Mesenchymal stem cell (in vitro differentiated cells and primary cell): Measurements from ENCODE around the gene PABPC1L.

Experiments
- DNase-seq: peaks from one replicate; pipeline ENCODE4 v3.0.0-alpha.2; 2013
- H2AFZ ChIP-seq: one replicate; pipeline ENCODE4 v1.6.1; 2013; ENCODE audit warnings: low read depth, mild to moderate bottlenecking, control low read depth, inconsistent platforms, low read length, moderate library complexity
- H2AK5ac ChIP-seq: 2 replicates; pipeline ENCODE4 v1.6.1; 2013; ENCODE audit warnings: low read length, moderate library complexity, mild to moderate bottlenecking, inconsistent platforms; ENCODE audit not compliant: severe bottlenecking
- H2BK120ac ChIP-seq: one replicate; pipeline ENCODE4 v1.6.1; 2013; ENCODE audit warnings: low read depth, mild to moderate bottlenecking, inconsistent platforms, low read length, moderate library complexity
- H2BK12ac ChIP-seq, 2 experiments: one replicate each; pipeline ENCODE4 v1.6.1; 2013; ENCODE audit warnings: inconsistent platforms in 2 of 2, low read length in 2 of 2, mild to moderate bottlenecking in 2 of 2, moderate library complexity in 2 of 2, control low read depth in 1 of 2
- H2BK15ac ChIP-seq: one replicate; pipeline ENCODE4 v1.6.1; 2013; ENCODE audit warnings: mild to moderate bottlenecking, low read depth, inconsistent platforms; ENCODE audit not compliant: poor library complexity, severe bottlenecking
- H2BK5ac ChIP-seq: 2 replicates; pipeline ENCODE4 v1.6.1; 2013; ENCODE audit warnings: low read depth, mild to moderate bottlenecking, low read length, control low read depth, inconsistent platforms; ENCODE audit not compliant: poor library complexity, severe bottlenecking
- H3K14ac ChIP-seq, 2 experiments: one replicate each; pipeline ENCODE4 v1.6.1; 2013; ENCODE audit warnings: inconsistent platforms in 2 of 2, low read length in 2 of 2, control low read depth in 1 of 2, mild to moderate bottlenecking in 1 of 2, moderate library complexity in 1 of 2
- H3K18ac ChIP-seq, 2 experiments: one replicate each; pipeline ENCODE4 v1.6.1; 2013; ENCODE audit warnings: inconsistent platforms in 2 of 2, low read length in 2 of 2, control low read depth in 1 of 2, low read depth in 1 of 2, mild to moderate bottlenecking in 1 of 2
- H3K23ac ChIP-seq, 2 experiments: one replicate each; pipeline ENCODE4 v1.6.1; 2013; ENCODE audit warnings: inconsistent platforms in 2 of 2, low read length in 2 of 2, mild to moderate bottlenecking in 2 of 2, moderate library complexity in 2 of 2, control low read depth in 1 of 2
- H3K27ac ChIP-seq: 2 replicates; pipeline ENCODE4 v1.5.1; 2013; ENCODE audit warnings: mild to moderate bottlenecking, moderate library complexity, low read length, control low read depth, inconsistent platforms; ENCODE audit not compliant: poor library complexity, severe bottlenecking
- H3K27me3 ChIP-seq, 2 experiments: 2 replicates each; pipeline versions ENCODE4 v1.6.1 to v1.7.0; 2013; ENCODE audit warnings: low read length in 2 of 2, mild to moderate bottlenecking in 2 of 2, moderate library complexity in 2 of 2, control low read depth in 1 of 2, inconsistent platforms in 1 of 2; ENCODE audit not compliant: control insufficient read depth in 1 of 2, insufficient read depth in 1 of 2
- H3K36me3 ChIP-seq, 2 experiments: 2 replicates each; pipeline versions ENCODE4 v1.6.1 to v1.7.0; 2013; ENCODE audit warnings: low read length in 2 of 2, control low read depth in 1 of 2, inconsistent platforms in 1 of 2, low read depth in 1 of 2, mild to moderate bottlenecking in 1 of 2; ENCODE audit not compliant: insufficient read depth in 2 of 2, control insufficient read depth in 1 of 2
- H3K4ac ChIP-seq, 2 experiments: one replicate each; pipeline ENCODE4 v1.6.1; 2013; ENCODE audit warnings: inconsistent platforms in 2 of 2, low read length in 2 of 2, mild to moderate bottlenecking in 2 of 2, moderate library complexity in 2 of 2, control low read depth in 1 of 2, low read depth in 1 of 2
- H3K4me1 ChIP-seq: 2 replicates; pipeline ENCODE4 v1.6.1; 2013; ENCODE audit warnings: low read depth, low read length, control low read depth; ENCODE audit not compliant: control insufficient read depth, insufficient read depth
- H3K4me2 ChIP-seq: 2 replicates; pipeline ENCODE4 v1.6.1; 2013; ENCODE audit warnings: low read length, mild to moderate bottlenecking, inconsistent platforms; ENCODE audit not compliant: poor library complexity, severe bottlenecking
- H3K4me3 ChIP-seq, 2 experiments: 2 replicates each; pipeline versions ENCODE4 v1.5.1 to v1.7.0; 2013; ENCODE audit warnings: low read length in 2 of 2, mild to moderate bottlenecking in 2 of 2, control low read depth in 1 of 2, low read depth in 1 of 2; ENCODE audit not compliant: insufficient read depth in 1 of 2
- H3K79me1 ChIP-seq: replicated peaks from 2 replicates; pipeline ENCODE4 v1.6.1; 2013; ENCODE audit warnings: mild to moderate bottlenecking, control low read depth, low read length, inconsistent platforms; ENCODE audit not compliant: poor library complexity, severe bottlenecking
- H3K9ac ChIP-seq: 2 replicates; pipeline ENCODE4 v1.7.0; 2013; ENCODE audit warnings: mild to moderate bottlenecking, low read length, moderate library complexity
- H3K9me3 ChIP-seq: 2 replicates; pipeline ENCODE4 v1.7.0; 2013; ENCODE audit warnings: mild to moderate bottlenecking, low read length; ENCODE audit not compliant: control insufficient read depth
- H4K8ac ChIP-seq: one replicate; pipeline ENCODE4 v1.6.1; 2013; ENCODE audit warnings: inconsistent platforms, mild to moderate bottlenecking, low read length, moderate library complexity
- H4K91ac ChIP-seq: one replicate; pipeline ENCODE4 v1.6.1; 2013; ENCODE audit warnings: mild to moderate bottlenecking, low read length, inconsistent platforms
- WGBS: methylation state at CpG from one replicate; pipeline ENCODE4 v1.1.7; 2013; ENCODE audit warnings: mixed read lengths; 5-methylcytosine and 5-hydroxymethylcytosine counted together

Gene PABPC1L

DNA sequence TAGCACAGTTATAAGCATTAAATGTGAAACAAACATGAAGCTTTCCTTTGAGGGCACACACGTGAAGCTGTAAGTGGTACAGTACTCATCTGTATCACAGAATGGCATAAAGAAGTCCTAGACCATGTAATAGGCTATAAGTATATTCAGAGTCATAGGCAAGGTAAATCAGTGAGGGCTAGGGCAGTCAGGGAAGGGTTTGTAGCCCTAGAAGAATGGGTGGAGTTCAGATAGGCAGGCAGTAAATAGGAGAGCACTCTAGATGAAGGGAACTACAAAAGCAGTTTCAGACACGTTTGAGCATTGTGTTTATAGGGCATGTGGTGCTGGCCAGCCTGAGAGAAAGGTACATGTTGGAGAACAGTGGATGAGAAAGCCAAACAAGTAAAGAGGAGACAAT is 14.9 kb upstream of the PABPC1L start:
- Histone ChIP-seq H3K79me1 (no peaks in the 10 kb centered on the region), H3K23ac (no peak overlapping the region), H2BK120ac (no peak overlapping the region), H2AFZ (no peak overlapping the region), H3K9me3 (no peaks in the 10 kb centered on the region), H3K4ac (no peak overlapping the region), H2AK5ac (no peak overlapping the region), H2BK12ac (no peak overlapping the region), H3K9ac (no peak overlapping the region), H2BK5ac (no peak overlapping the region), H3K18ac (no peak overlapping the region), H3K27me3 (no peaks in the 10 kb centered on the region), H4K8ac (no peak overlapping the region), H3K4me3 (no peak overlapping the region), H4K91ac (no peak overlapping the region), H3K4me2 (no peak overlapping the region), H3K36me3 (peaks cover 3 to 19% of the 10 kb centered on the region in 2 experiments), H2BK15ac (no peak overlapping the region), H3K27ac (no peak overlapping the region), H3K14ac (no peak overlapping the region), H3K4me1 (peaks cover 6% of the 10 kb centered on the region)
- DNase-seq = no peak
- WGBS = 93% methylated on average over 2 of the region's 2 CpGs

GRCh38 chr20:44896583-44896982 is 13.3 kb upstream of the PABPC1L start:
- no peak overlapping the region for H4K91ac ChIP-seq

GRCh38 chr20:44897133-44897532 is 12.7 kb upstream of the PABPC1L start:
- H2AK5ac ChIP-seq = no peak overlapping the region

More at GRCh38 chr20:44896583-44896982, 13.3 kb upstream of the PABPC1L start:
- Histone ChIP-seq H3K27ac (no peak overlapping the region), H2AK5ac (no peak overlapping the region), H3K4me1 (peaks cover 5% of the 10 kb centered on the region), H3K14ac (no peak overlapping the region), H3K9ac (no peak overlapping the region), H3K4ac (no peak overlapping the region), H3K27me3 (no peaks in the 10 kb centered on the region), H2BK5ac (no peak overlapping the region), H2BK120ac (no peak overlapping the region), H2AFZ (no peak overlapping the region), H3K23ac (no peak overlapping the region), H2BK12ac (no peak overlapping the region), H3K9me3 (no peaks in the 10 kb centered on the region), H3K18ac (peak overlapping the region in 1 of 2 experiments; percentile 28), H4K8ac (no peak overlapping the region), H2BK15ac (no peak overlapping the region), H3K36me3 (peaks cover 8 to 25% of the 10 kb centered on the region in 2 experiments), H3K4me2 (no peak overlapping the region), H3K4me3 (no peak overlapping the region), H3K79me1 (peaks cover 2% of the 10 kb centered on the region)
- DNase-seq = peak; percentile 33
- WGBS = 100% methylated on average over 1 of the region's 1 CpG

DNA sequence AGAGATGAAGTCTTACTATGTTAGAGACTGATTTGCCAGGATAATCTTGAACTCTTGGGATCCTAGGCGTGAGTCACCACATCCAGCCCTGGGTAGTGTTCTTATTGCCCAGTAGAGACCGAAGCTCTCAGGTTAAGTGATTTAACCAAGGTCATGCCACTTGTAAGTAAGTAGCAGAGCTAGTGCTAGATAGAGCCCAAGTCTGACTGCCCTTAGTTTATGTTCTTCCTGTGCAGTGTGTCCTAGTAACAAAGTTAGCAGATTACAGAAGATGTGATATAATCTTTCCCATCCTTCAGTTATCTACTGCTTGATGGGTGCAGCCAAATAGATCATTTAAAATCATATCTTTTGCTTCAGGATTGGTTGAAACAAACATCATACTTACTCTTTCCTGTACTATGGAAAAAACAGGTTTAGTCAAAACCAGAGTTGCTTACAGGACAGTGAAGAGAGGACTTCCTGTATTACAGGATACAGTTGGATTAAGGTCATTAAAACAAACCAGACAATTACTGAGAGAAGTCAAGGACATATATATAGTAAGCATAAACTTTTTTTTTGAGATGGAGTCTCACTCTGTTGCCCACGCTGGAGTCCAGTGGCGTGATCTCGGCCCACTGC is 9.5 kb upstream of the PABPC1L start:
- Histone ChIP-seq H3K27ac (no peak overlapping the region), H2AK5ac (no peak overlapping the region), H3K79me1 (peaks cover 9% of the 10 kb centered on the region), H3K9me3 (no peaks in the 10 kb centered on the region), H3K14ac (no peak overlapping the region), H3K23ac (no peak overlapping the region), H4K8ac (no peak overlapping the region), H3K18ac (no peak overlapping the region), H3K4ac (no peak overlapping the region), H2AFZ (no peak overlapping the region), H4K91ac (no peak overlapping the region), H3K9ac (no peak overlapping the region), H3K36me3 (peaks cover 9 to 53% of the 10 kb centered on the region in 2 experiments), H2BK5ac (no peak overlapping the region), H3K27me3 (no peaks in the 10 kb centered on the region), H2BK12ac (no peak overlapping the region), H3K4me2 (no peak overlapping the region), H3K4me1 (peaks cover 5% of the 10 kb centered on the region), H3K4me3 (no peak overlapping the region), H2BK15ac (no peak overlapping the region), H2BK120ac (no peak overlapping the region)
- peak; percentile 57 for DNase-seq
- 74% methylated on average over 5 of the region's 5 CpGs for WGBS

More at GRCh38 chr20:44897133-44897532, 12.7 kb upstream of the PABPC1L start:
- Histone ChIP-seq H3K9me3 (no peaks in the 10 kb centered on the region), H2BK15ac (no peak overlapping the region), H3K18ac (no peak overlapping the region), H3K4me3 (no peak overlapping the region), H3K4me1 (peaks cover 5% of the 10 kb centered on the region), H2BK12ac (no peak overlapping the region), H3K14ac (no peak overlapping the region), H3K4me2 (no peak overlapping the region), H4K91ac (no peak overlapping the region), H3K9ac (no peak overlapping the region), H4K8ac (no peak overlapping the region), H3K79me1 (peaks cover 3% of the 10 kb centered on the region), H3K27ac (no peak overlapping the region), H2BK120ac (no peak overlapping the region), H2BK5ac (no peak overlapping the region), H3K36me3 (peaks cover 9 to 29% of the 10 kb centered on the region in 2 experiments), H2AFZ (no peak overlapping the region), H3K4ac (no peak overlapping the region), H3K23ac (no peak overlapping the region), H3K27me3 (no peaks in the 10 kb centered on the region)
- WGBS = 100% methylated on average over 1 of the region's 1 CpG
- no peak for DNase-seq
